HG02678 (cell line): ENCODE results near the gene WDR38.

ENCODE experiments used
- ATAC-seq: cut with Tn5 transposase; IDR thresholded peaks from one replicate; pipeline ENCODE4 v1.9.1; 2021; ENCODE audit warnings: mild to moderate bottlenecking, moderate library complexity; ENCODE audit not compliant: unreplicated experiment

Gene WDR38

DNA sequence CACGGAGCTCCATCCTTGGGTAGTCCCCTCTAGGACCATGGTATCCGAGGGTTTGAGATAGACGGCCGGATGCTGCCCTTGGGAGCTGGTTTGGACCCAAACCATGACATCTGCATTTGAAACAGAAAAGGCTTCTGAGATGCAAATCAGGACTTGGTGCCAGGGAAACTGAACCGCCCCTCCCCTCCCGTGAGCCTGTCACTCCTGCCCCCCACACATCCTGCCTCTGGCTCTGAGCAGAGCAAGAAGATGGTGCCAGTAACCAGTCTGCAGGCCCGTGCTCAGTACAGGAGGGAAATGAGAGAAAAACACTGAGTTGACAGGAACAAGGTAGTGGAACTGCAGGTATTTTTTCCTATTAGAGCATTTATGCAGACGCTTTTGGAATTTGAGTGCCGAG is 27.2 kb downstream of the WDR38 start:
- no peak for ATAC-seq

DNA sequence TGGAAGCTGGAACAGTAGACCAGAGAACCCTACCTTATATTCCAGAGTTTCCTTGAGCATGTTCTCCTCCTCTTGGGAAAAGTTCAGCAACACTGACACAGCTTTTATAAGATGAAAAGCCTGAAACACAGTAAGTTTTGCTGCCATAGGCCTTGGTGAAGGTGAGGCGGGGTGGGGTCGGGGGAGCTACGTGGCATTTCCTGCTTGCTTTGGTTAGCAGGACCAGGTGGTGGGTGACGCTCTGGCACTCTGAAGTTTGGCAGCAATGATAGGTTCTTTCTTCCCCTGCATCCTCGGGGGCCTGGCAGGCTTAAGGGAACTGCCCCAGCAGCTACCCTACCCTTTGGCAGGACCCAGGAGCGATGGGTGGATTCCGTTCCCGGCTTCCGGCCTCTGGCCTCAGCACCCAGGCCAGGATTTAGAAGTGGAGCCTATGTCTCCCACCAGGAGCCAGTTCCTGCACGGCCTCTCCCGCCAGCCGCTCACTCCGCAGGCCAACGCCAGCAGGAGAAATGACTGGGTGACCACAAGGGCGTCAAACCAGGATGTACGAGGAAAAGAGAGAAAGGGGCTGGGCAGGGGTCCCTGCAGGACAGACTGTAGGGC is 28.0 kb downstream of the WDR38 start:
- no peak for ATAC-seq

GRCh38 chr9:124882231-124882630 is 29.0 kb downstream of the WDR38 start:
- no peak for ATAC-seq

- no peak for ATAC-seq
These were observed 31.1 kb downstream of the WDR38 start for GRCh38 chr9:124884376-124884775.

GRCh38 chr9:124885551-124885950 is 32.3 kb downstream of the WDR38 start:
- no peak for ATAC-seq

GRCh38 chr9:124886461-124886860 is 33.2 kb downstream of the WDR38 start:
- ATAC-seq = no peak

- no peak for ATAC-seq
These were observed 33.7 kb downstream of the WDR38 start for GRCh38 chr9:124886866-124887492.

DNA sequence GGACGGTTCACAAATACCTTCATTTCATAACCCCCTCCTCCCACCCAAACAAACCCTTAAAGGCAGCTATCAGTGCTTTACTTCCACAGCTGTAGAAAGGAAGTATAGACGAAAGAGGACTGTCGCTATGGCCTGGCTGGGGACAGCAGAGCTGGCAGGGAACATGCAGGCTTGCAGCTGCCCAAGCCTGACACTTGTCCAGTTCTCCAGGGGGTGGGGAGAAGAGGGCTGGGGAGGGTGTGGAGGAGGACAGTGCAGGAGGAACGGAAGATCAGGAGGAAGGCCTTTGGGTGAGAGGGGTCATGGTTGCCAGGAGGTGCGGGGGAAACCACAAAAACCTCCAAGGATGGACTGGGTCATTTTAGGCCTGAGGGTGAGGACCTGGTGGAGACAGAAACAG is 34.6 kb downstream of the WDR38 start:
- no peak for ATAC-seq

GRCh38 chr9:124889006-124889405 is 35.7 kb downstream of the WDR38 start:
- ATAC-seq = no peak

DNA sequence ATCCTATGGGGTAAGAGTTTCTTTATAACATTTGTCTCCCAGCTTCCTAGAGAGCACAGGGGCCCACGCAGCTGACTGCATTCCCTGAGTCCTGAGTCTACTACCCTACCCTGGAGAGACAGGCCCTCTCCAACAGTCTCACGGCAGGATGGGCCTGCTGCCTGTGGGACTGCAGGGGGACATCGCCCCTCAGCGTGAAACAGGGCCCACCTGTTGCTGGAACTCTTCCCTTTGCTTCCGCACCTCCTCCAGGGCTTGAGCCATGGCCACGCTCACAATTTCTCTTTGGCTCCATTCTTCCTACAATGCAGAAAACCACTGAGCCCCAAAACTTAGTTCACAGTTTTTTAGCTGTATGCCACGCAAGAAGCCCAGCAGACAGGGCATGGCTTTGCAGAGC is 36.9 kb downstream of the WDR38 start:
- no peak for ATAC-seq

GRCh38 chr9:124894035-124894740 is 40.9 kb downstream of the WDR38 start:
- no peak for ATAC-seq

GRCh38 chr9:124894741-124895170 is 41.5 kb downstream of the WDR38 start:
- ATAC-seq = no peak

- ATAC-seq = no peak
These were observed 44.6 kb downstream of the WDR38 start for GRCh38 chr9:124897570-124898460.

GRCh38 chr9:124899845-124900244 is 46.6 kb downstream of the WDR38 start:
- no peak for ATAC-seq

- ATAC-seq = no peak
These were observed 53.7 kb downstream of the WDR38 start for GRCh38 chr9:124906966-124907365.
